Measurements from ENCODE around the gene TPK1.
"Not testable (repeated sequence)": the region's sequence is repeated elsewhere in the genome, so short reads cannot be mapped to it uniquely, and the experiment has no call there.

The TPK1 gene

GRCh38 chr7:144459635-144460034, 376.2 kb downstream of the TPK1 start:
- no peak for FAIRE-seq

- FAIRE-seq, result no peak
Measured at GRCh38 chr7:144455040-144455404, 380.8 kb downstream of the TPK1 start.

- FAIRE-seq, result no peak
Measured at GRCh38 chr7:144454256-144455039, 381.4 kb downstream of the TPK1 start.

GRCh38 chr7:144452064-144452463, 383.8 kb downstream of the TPK1 start:
- FAIRE-seq, result no peak

- no peak for FAIRE-seq
Measured at GRCh38 chr7:144445590-144445989, 390.3 kb downstream of the TPK1 start.

- FAIRE-seq, result no peak
Measured at GRCh38 chr7:144439717-144440205, 396.1 kb downstream of the TPK1 start.

GRCh38 chr7:144438759-144439158, 397.1 kb downstream of the TPK1 start:
- no peak for FAIRE-seq

GRCh38 chr7:144437370-144438191, 398.3 kb downstream of the TPK1 start:
- no peak for FAIRE-seq

GRCh38 chr7:144436500-144436899, 399.4 kb downstream of the TPK1 start:
- FAIRE-seq, result no peak

- FAIRE-seq, result no peak
Measured at GRCh38 chr7:144428431-144428830, 407.4 kb downstream of the TPK1 start.

GRCh38 chr7:144427539-144427938, 408.3 kb downstream of the TPK1 start:
- FAIRE-seq, result not testable (repeated sequence)

GRCh38 chr7:144418931-144419330, 416.9 kb downstream of the TPK1 start:
- not testable (repeated sequence) for FAIRE-seq

- no peak for FAIRE-seq
Measured at GRCh38 chr7:144416341-144416740, 419.5 kb downstream of the TPK1 start.

- no peak for FAIRE-seq
Measured at GRCh38 chr7:144415858-144416257, 420.0 kb downstream of the TPK1 start.

- FAIRE-seq, result no peak
Measured at GRCh38 chr7:144414815-144415214, 421.0 kb downstream of the TPK1 start.

GRCh38 chr7:144410441-144410840, 425.4 kb downstream of the TPK1 start:
- no peak for FAIRE-seq

- FAIRE-seq, result no peak
Measured at GRCh38 chr7:144408121-144408520, 427.7 kb downstream of the TPK1 start.

GRCh38 chr7:144407266-144407931, 428.5 kb downstream of the TPK1 start:
- no peak for FAIRE-seq

- FAIRE-seq, result no peak
Measured at GRCh38 chr7:144404946-144405345, 430.9 kb downstream of the TPK1 start.

- FAIRE-seq, result no peak
Measured at GRCh38 chr7:144403649-144404061, 432.2 kb downstream of the TPK1 start, which contains the start of gene NOBOX. NOBOX (minus strand) TSS chr7:144403693.

- FAIRE-seq, result no peak
Measured at GRCh38 chr7:144403102-144403501, 432.8 kb downstream of the TPK1 start.

Measured in G401.6 (cell line).